ENCODE measurements around the gene TSHZ2. TPM values are rescaled to one million over a fixed set of nuclear protein-coding genes. Genes with fewer than 3 reads are reported as not detected.
"Not testable (repeated sequence)": the region's sequence is repeated elsewhere in the genome, so short reads cannot be mapped to it uniquely, and the experiment has no call there.

TSHZ2 gene
- total and polyA plus RNA-seq, 9 of the 15 experiments (the other 6 are each of a cell fraction or from before 2014, with no cell fraction given): 0.03 to 0.20 (median 0.05) TPM; not detected in 4

DNA sequence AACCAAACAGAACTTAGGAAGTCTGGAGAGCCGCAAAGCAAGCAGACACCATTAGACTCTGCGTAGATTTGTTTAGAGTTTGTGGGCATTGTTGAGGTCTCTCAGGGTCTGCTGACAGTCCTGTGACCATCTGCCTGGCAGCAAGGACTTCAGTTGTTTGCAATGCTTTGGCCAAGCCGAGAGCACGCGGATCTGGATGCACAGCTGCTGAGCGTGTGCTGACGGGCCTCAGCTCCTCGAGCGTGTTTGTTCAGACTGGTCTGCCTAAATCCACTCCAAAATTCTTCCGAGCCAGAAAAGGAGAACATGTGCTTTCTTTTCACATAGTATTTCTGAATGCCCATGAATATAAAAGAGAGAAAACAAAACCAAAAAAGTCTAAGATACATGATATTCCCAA is 462.5 kb downstream of the TSHZ2 start (continued):
- no peak for TF ChIP-seq NELFE (IDR thresholded peaks at IDR 0.05; ENCODE audit: insufficient read depth, insufficient read length)
- no peak for TF ChIP-seq PTRF (tag; IDR thresholded peaks at IDR 0.05)

DNA sequence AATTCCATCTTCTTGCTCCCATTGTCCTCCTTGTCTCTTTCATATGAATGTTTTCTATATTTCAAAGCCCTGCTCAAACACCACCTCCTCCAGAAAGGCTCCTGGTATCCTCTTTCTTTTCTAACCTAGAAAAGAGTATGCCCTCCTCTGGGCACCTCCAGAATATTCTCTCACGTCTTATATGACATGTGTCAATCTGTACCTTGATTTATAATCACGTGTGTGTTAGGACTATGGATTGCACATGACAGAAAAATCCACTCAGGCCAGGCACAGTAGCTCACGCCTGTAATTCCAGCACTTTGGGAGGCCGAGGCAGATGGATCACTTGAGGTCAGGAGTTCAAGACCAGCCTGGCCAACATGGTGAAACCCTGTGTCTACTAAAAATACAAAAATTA is 464.8 kb downstream of the TSHZ2 start:
- H4K20me1 ChIP-seq (replicated peaks; ENCODE audit: control insufficient read depth, insufficient read depth, low read length); H3K9me3 ChIP-seq (replicated peaks; ENCODE audit: control insufficient read depth, insufficient read depth, low read depth, low read length); H2AFZ ChIP-seq (ENCODE audit: low read depth, low read length); H3K79me2 ChIP-seq (ENCODE audit: control insufficient read depth, insufficient read depth, low read length); H3K9ac ChIP-seq (ENCODE audit: insufficient read depth in 1 of 2, low read depth in 2 of 2, low read length in 2 of 2); DNase-seq (ENCODE audit: extremely low read depth in 1 of 4, low spot score in 3 of 4); POLR2A ChIA-PET; ATAC-seq; H3K36me3 ChIP-seq (ENCODE audit: control insufficient read depth, insufficient read depth, low read length); H3K9me1 ChIP-seq (ENCODE audit: control insufficient read depth, insufficient read depth, low read length); H3K4me1 ChIP-seq (replicated peaks in 1 of 2; ENCODE audit: control insufficient read depth in 2 of 2, insufficient read depth in 2 of 2, low read length in 2 of 2); in situ Hi-C loops (cut with MboI); H3K4me2 ChIP-seq (ENCODE audit: insufficient read depth, low read length); CTCF ChIA-PET (ENCODE audit: low intra/inter-chr PET ratio); H3K27ac ChIP-seq (ENCODE audit: extremely low read depth, low read depth, low read length); H3K4me3 ChIP-seq; BruUV-seq (replicated peaks); FAIRE-seq; intact Hi-C loops (cut with micrococcal nuclease): not testable (repeated sequence)
- TF ChIP-seq, protein P1, sequence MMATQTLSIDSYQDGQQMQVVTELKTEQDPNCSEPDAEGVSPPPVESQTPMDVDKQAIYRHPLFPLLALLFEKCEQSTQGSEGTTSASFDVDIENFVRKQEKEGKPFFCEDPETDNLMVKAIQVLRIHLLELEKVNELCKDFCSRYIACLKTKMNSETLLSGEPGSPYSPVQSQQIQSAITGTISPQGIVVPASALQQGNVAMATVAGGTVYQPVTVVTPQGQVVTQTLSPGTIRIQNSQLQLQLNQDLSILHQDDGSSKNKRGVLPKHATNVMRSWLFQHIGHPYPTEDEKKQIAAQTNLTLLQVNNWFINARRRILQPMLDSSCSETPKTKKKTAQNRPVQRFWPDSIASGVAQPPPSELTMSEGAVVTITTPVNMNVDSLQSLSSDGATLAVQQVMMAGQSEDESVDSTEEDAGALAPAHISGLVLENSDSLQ (IDR thresholded peaks at IDR 0.05): peak; percentile 53
- peaks cover 12 to 18% of the 10 kb centered on the region in 2 experiments; a peak in 3 of 5 replicates for H3K27me3 ChIP-seq (ENCODE audit: control insufficient read depth in 2 of 2, insufficient read depth in 2 of 2, low read length in 2 of 2)
- WGBS (ENCODE audit: insufficient coverage, low coverage, missing lambda C conversion rate): 0% methylated on average over 4 of the region's 4 CpGs
